HCT116 (cell line): ENCODE measurements around the gene ETAA1.

Experiments
- CTCF ChIP-seq, 3 experiments: fragments of 200-600 bp in 1 of 3; sonication (generic) in 1 of 3; IDR thresholded peaks in 2 of 3; conservative IDR thresholded peaks in 1 of 3; 2 replicates each; pipeline ENCODE4 v1.5.1; 2012 to 2017; ENCODE audit warnings: low read depth in 2 of 3, low read length in 2 of 3, antibody characterized with exemption in 1 of 3, borderline replicate concordance in 1 of 3, control low read depth in 1 of 3, mild to moderate bottlenecking in 1 of 3, mixed read lengths in 1 of 3, mixed run types in 1 of 3, moderate library complexity in 1 of 3; ENCODE audit not compliant: insufficient read depth in 1 of 3
- EGR1 ChIP-seq: IDR thresholded peaks from 2 replicates; pipeline ENCODE4 v1.6.1; 2012; ENCODE audit warnings: low read depth
- EZH2 ChIP-seq: fragments of 200-600 bp; sonication (generic); IDR thresholded peaks from 2 replicates; pipeline ENCODE4 v1.6.1; 2017; ENCODE audit warnings: antibody characterized with exemption, mixed run types
- FOSL1 ChIP-seq: IDR thresholded peaks from 2 replicates; pipeline ENCODE4 v1.6.1; 2012; ENCODE audit warnings: low read depth
- POLR2AphosphoS5 ChIP-seq: IDR thresholded peaks from 2 replicates; pipeline ENCODE4 v1.6.1; 2011; ENCODE audit warnings: mild to moderate bottlenecking, low read depth, low read length, moderate library complexity
- SIN3A ChIP-seq: IDR thresholded peaks from 2 replicates; pipeline ENCODE4 v1.6.1; 2012; ENCODE audit warnings: low read depth

- no peak for TF ChIP-seq EZH2
- TF ChIP-seq FOSL1, result no peak
- no peak for TF ChIP-seq POLR2AphosphoS5
- TF ChIP-seq SIN3A, result no peak
- no peak for TF ChIP-seq EGR1
- no peak for TF ChIP-seq CTCF (IDR thresholded peaks at IDR 0.05 in 2 of 3, conservative IDR thresholded peaks at IDR 0.05 in 1 of 3; ENCODE audit: borderline replicate concordance in 1 of 3, insufficient read depth in 1 of 3, low read depth in 2 of 3, low read length in 2 of 3)
These were observed 41.2 kb downstream of the ETAA1 start for GRCh38 chr2:67438337-67438736.
